OCI-LY7 (cell line): ENCODE results near the gene ELMO1. TPM values are rescaled to one million over a fixed set of nuclear protein-coding genes. Genes with fewer than 3 reads are reported as not detected.
A peak's percentile ranks its signal among the peaks of the same experiment; 100 is the strongest.

Experiments used
- BruUV-seq: library from RNA; stranded (reverse); fragments of 400-500 nt; replicated peaks from 2 replicates; lab custom pipeline; 2021; lab: Mats Ljungman, UMichigan
- CTCF ChIA-PET: fragments of 300-600 bp; sonication (Branson Sonifier 250); formaldehyde crosslinking; loops from one replicate; lab custom pipeline; 2022; ENCODE audit warnings: antibody characterized with exemption; ENCODE audit not compliant: unreplicated experiment; lab: Charles Lee
- POLR2A ChIA-PET: fragments of 300-600 bp; sonication (Branson Sonifier 250); formaldehyde crosslinking; loops from one replicate; lab custom pipeline; 2022; ENCODE audit warnings: antibody characterized with exemption; lab: Charles Lee
- DNase-seq: peaks from one replicate; pipeline ENCODE4 v3.0.0-alpha.2; 2015; ENCODE audit warnings: low spot score
- H2AFZ ChIP-seq: fragments of 200-600 bp; sonication (generic), shearing (Covaris generic); 2 replicates; pipeline ENCODE4 v1.6.1; 2014; ENCODE audit warnings: mild to moderate bottlenecking, antibody characterized with exemption, low read length, moderate library complexity
- H3K27ac ChIP-seq: fragments of 200-600 bp; sonication (generic); 2 replicates; pipeline ENCODE4 v1.5.1; 2014; ENCODE audit warnings: mixed run types, low read depth, mild to moderate bottlenecking, moderate library complexity, low read length, inconsistent platforms; ENCODE audit not compliant: poor library complexity, severe bottlenecking
- H3K36me3 ChIP-seq: fragments of 200-600 bp; sonication (generic); 2 replicates; pipeline ENCODE4 v1.6.1; 2014; ENCODE audit warnings: mild to moderate bottlenecking, antibody characterized with exemption, low read length, moderate library complexity, mixed read lengths; ENCODE audit not compliant: insufficient read depth
- H3K4me1 ChIP-seq: fragments of 200-600 bp; sonication (generic); 2 replicates; pipeline ENCODE4 v1.5.1; 2014; ENCODE audit warnings: mild to moderate bottlenecking, low read length; ENCODE audit not compliant: insufficient read depth, poor library complexity, severe bottlenecking
- H3K4me2 ChIP-seq: fragments of 200-600 bp; sonication (generic); 2 replicates; pipeline ENCODE4 v1.6.1; 2014; ENCODE audit warnings: mild to moderate bottlenecking, low read length
- H3K4me3 ChIP-seq: fragments of 200-600 bp; sonication (generic); 2 replicates; pipeline ENCODE4 v1.5.1; 2014; ENCODE audit warnings: mild to moderate bottlenecking, low read depth, low read length; ENCODE audit not compliant: poor library complexity, severe bottlenecking
- H3K79me2 ChIP-seq: fragments of 200-600 bp; sonication (generic); 2 replicates; pipeline ENCODE4 v1.6.1; 2016; ENCODE audit warnings: low read depth, mild to moderate bottlenecking, low read length, moderate library complexity, mixed read lengths; ENCODE audit not compliant: insufficient read depth
- H3K9me2 ChIP-seq: fragments of 200-600 bp; sonication (generic); 2 replicates; pipeline ENCODE4 v1.6.1; 2016; ENCODE audit warnings: mild to moderate bottlenecking, low read length, mixed read lengths; ENCODE audit not compliant: insufficient read depth
- H3K9me3 ChIP-seq: fragments of 200-600 bp; sonication (generic); 2 replicates; pipeline ENCODE4 v1.6.1; 2014; ENCODE audit warnings: mild to moderate bottlenecking, mixed run types, low read length, mixed read lengths
- H4K20me1 ChIP-seq: fragments of 200-600 bp; sonication (generic); 2 replicates; pipeline ENCODE4 v1.6.1; 2014; ENCODE audit warnings: mild to moderate bottlenecking, antibody characterized with exemption, low read length, moderate library complexity, mixed read lengths; ENCODE audit not compliant: insufficient read depth
- EZH2phosphoT487 ChIP-seq: fragments of 200-600 bp; sonication (generic); IDR thresholded peaks from 2 replicates; pipeline ENCODE4 v1.6.1; 2018; ENCODE audit warnings: low read depth, borderline replicate concordance, mild to moderate bottlenecking, mixed run types, antibody characterized with exemption, low read length, moderate library complexity, mixed read lengths
- intact Hi-C: fragments of 100-400 bp; cut with micrococcal nuclease; formaldehyde crosslinking; loops from one replicate; pipeline ENCODE4 v1.10.0; 2022; ENCODE audit not compliant: unreplicated experiment
- total RNA-seq, 2 experiments: library from RNA; depleted of rRNA in 1 of 2; stranded (reverse); fragments of >200 nt in 1 of 2; shearing (Covaris generic) in 1 of 2; gene quantifications; 2 replicates each; pipeline ENCODE4 v1.2.3, GENCODE V29; 2014 to 2022
- TF ChIP-seq, protein P1 (sequence below): fragments of 200-600 bp; sonication (generic); conservative IDR thresholded peaks from 2 replicates; pipeline ENCODE4 v1.5.1; 2014; ENCODE audit warnings: mild to moderate bottlenecking, antibody characterized with exemption, low read length, moderate library complexity, mixed read lengths

ELMO1 gene
- total RNA-seq, 2 experiments from 2014 or later = 101 to 103 TPM

DNA sequence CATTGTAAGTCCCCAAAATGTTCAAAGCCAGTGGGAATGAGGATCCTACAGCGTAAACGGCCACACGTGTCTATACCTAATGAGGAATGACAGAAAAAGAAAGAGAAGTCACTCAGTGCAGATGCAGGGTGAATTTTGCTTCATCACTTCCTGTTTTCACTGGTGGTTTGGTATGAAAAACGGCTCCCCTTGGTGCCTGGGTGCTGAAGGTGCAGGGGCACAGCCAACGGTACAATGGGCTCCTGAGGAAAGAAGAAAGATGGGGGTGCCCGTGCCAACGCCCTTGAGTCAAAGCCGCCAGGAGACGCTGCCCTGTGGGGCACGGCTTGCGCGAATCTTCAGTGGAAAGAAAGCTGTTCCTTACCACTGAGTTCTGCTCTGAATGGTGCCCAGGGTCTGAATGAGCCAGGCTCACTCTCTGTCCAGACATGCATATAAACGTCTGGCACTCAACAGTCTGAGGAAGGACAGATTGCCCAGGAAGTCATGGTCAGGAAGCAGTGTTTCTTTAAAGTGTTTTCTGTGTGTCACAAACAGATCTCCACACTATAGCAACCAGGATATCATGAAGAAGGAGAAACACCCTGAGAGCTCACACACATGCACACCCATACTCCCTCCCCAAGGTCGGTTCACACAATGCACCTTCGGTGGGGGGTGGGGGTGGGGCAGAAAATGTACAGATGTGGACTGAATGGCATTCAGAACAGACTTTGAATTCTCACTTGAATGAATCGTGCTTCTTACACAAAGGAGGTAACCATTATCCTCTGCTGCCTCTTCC lies 105.8 kb downstream of the ELMO1 start:
- Histone ChIP-seq H3K9me2 (no peaks in the 10 kb centered on the region), H4K20me1 (peaks cover 20% of the 10 kb centered on the region; the same call in 1 of the 2 replicates), H3K4me3 (peak overlapping the region; percentile 89), H3K79me2 (peaks cover 48% of the 10 kb centered on the region), H2AFZ (peak overlapping the region; percentile 80), H3K4me1 (peaks cover 60% of the 10 kb centered on the region), H3K36me3 (peaks cover 24% of the 10 kb centered on the region), H3K27ac (peak overlapping the region; percentile 94), H3K4me2 (peak overlapping the region; percentile 97), H3K9me3 (peaks cover 7% of the 10 kb centered on the region; the same call in 1 of the 2 replicates)
- peak; percentile 89 for DNase-seq
- POLR2A ChIA-PET = interaction anchor here (0.7 to 1.1 kb wide), 4 partner anchors 26 to 105 kb away, joined by 3 to 4 read pairs (median 4); no protein-coding TSS in a partner anchor
- intact Hi-C loops = loop anchor here (2.0 kb wide), 1 partner anchor 58 kb away; no protein-coding TSS in a partner anchor
- TSS peak; percentile 82 for BruUV-seq
- no peak for TF ChIP-seq EZH2phosphoT487
- TF ChIP-seq, protein P1, sequence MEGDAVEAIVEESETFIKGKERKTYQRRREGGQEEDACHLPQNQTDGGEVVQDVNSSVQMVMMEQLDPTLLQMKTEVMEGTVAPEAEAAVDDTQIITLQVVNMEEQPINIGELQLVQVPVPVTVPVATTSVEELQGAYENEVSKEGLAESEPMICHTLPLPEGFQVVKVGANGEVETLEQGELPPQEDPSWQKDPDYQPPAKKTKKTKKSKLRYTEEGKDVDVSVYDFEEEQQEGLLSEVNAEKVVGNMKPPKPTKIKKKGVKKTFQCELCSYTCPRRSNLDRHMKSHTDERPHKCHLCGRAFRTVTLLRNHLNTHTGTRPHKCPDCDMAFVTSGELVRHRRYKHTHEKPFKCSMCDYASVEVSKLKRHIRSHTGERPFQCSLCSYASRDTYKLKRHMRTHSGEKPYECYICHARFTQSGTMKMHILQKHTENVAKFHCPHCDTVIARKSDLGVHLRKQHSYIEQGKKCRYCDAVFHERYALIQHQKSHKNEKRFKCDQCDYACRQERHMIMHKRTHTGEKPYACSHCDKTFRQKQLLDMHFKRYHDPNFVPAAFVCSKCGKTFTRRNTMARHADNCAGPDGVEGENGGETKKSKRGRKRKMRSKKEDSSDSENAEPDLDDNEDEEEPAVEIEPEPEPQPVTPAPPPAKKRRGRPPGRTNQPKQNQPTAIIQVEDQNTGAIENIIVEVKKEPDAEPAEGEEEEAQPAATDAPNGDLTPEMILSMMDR = peak; percentile 70
- CTCF ChIA-PET = interaction anchor here (1.0 kb wide), 1 partner anchor 9 kb away, joined by 3 read pairs; no protein-coding TSS in a partner anchor

DNA sequence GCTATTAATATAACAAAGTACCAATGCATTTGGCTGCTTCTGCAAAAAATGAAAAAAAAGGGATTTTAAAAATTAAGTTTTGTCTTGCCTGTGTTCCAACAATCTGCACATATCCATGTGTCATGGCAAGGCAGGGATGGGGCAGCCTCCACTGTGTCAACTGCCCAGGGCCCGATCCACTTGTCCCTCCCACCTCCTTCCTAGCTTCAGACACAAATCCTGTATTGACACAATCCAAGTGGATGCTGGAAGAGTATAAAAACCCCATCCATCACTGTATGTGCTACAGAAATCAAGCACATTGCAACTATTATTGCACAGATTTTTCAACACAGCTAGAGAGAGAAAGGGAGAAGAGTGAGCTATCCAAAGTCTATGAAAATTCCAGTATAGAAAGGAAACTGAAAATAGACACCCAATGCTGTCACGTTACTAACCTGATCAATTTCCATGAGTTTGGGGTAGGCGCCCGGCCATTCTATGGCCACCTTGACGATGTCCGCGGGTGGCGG lies 106.4 kb downstream of the ELMO1 start:
- H3K27ac ChIP-seq = peak overlapping the region; percentile 94
- TF ChIP-seq, protein P1 = no peak
- no peak for TF ChIP-seq EZH2phosphoT487
- peaks cover 30% of the 10 kb centered on the region for H3K36me3 ChIP-seq
- peak overlapping the region; percentile 89 for H3K4me3 ChIP-seq
- CTCF ChIA-PET = interaction anchor here (1.0 kb wide), 1 partner anchor 9 kb away, joined by 3 read pairs; no protein-coding TSS in a partner anchor
- POLR2A ChIA-PET = interaction anchor here (0.8 to 2.3 kb wide), 5 partner anchors 9 to 104 kb away, joined by 3 to 8 read pairs (median 4); no protein-coding TSS in a partner anchor
- H3K4me1 ChIP-seq = peaks cover 66% of the 10 kb centered on the region
- intact Hi-C loops = loop anchor here (2.0 kb wide), 1 partner anchor 57 kb away; no protein-coding TSS in a partner anchor
- H3K9me3 ChIP-seq = peaks cover 7% of the 10 kb centered on the region; the same call in 1 of the 2 replicates
- peaks cover 55% of the 10 kb centered on the region for H3K79me2 ChIP-seq
- H4K20me1 ChIP-seq = peaks cover 25% of the 10 kb centered on the region; the same call in 1 of the 2 replicates
- BruUV-seq = TSS peak; percentile 61
- H3K9me2 ChIP-seq = no peaks in the 10 kb centered on the region
- H3K4me2 ChIP-seq = peak overlapping the region; percentile 97
- DNase-seq = no peak
- peak overlapping the region; percentile 80; the same call in 1 of the 2 replicates for H2AFZ ChIP-seq
